ENCODE data around the gene RIC8B. TPM values are rescaled to one million over a fixed set of nuclear protein-coding genes. Genes with fewer than 3 reads are reported as not detected.
A peak's percentile ranks its signal among the peaks of the same experiment; 100 is the strongest.

RIC8B gene
- total and polyA plus RNA-seq, 4 donors, result 5.8 to 21.4 (median 12.1) TPM

DNA sequence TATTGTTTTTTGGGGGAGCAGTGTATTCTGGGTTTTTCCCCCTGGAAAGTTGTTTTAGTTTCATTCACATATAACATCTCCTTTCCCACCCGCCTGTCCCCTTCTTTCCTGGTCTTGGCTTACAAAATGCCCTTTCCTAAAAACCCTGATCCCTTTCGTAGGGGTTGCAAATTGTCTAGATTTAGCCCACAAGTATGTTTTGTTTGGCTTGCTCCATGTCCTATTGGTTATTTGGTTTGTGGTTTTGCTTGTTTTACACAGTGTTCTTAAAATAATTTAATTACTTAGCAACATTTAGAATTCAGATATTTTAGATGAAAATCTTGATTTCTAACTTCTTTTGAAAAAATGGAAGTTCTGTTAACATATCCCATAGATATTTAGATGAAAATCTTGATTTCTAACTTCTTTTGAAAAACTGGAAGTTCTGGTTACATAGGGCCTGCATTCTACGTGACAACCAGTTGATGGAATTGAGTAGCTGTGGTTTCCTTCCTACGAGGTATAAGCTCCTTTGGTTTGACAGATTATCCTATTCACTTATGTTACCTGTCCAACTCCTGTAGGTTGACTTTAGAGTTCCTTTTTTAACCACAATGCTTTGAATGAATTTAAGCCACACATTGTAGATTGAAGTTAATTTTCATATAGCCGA lies 92.1 kb downstream of the RIC8B start:
- 53 to 56% methylated on average over 5 of the region's 5 CpGs for WGBS, 2 donors
- H3K36me3 ChIP-seq (ENCODE audit: control insufficient read depth in 1 of 2, insufficient read depth in 2 of 2, low read length in 1 of 2), result peaks cover 0 to under 1% of the 10 kb centered on the region in 2 donors
- peaks cover 0 to 3% of the 10 kb centered on the region in 2 donors for H3K4me1 ChIP-seq (ENCODE audit: control insufficient read depth in 1 of 2, insufficient read depth in 2 of 2, low read length in 2 of 2)
- H3K27me3 ChIP-seq (ENCODE audit: control insufficient read depth in 1 of 2, insufficient read depth in 2 of 2, low read length in 1 of 2), result no peaks in the 10 kb centered on the region
- no peak for DNase-seq
- H3K27ac ChIP-seq (ENCODE audit: low read depth in 1 of 2, low read length in 2 of 2), result no peak overlapping the region
- H3K4me3 ChIP-seq (ENCODE audit: low read length in 2 of 2), result no peak overlapping the region
- no peak for ATAC-seq (ENCODE audit: low FRiP score)
- intact Hi-C loops (cut with DNase I), result no loop called here
- no peaks in the 10 kb centered on the region for H3K9me3 ChIP-seq (ENCODE audit: control insufficient read depth, low read length)

DNA sequence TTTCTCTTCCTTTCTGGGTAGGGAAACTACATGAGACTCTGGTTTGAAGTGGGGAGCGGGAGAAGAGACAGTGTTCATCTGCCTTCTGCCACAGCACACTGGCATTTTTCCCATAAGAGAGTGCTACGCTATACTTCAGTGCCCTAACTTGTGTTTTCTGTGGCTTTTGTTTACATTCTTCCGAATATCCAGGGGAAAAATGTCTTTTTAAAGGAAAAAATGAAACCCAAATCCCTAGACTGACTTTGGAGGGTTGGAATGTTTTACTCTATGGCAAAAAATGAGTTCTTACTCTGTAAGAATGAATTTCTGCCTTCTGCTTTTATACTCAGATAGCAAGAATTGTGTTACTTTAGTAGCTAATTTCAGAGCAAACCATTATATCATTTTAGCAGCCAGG lies 93.2 kb downstream of the RIC8B start:
- DNase-seq (no peak), ATAC-seq (ENCODE audit: low FRiP score) (no peak)
- 48 to 52% methylated on average over 3 of the region's 3 CpGs for WGBS, 2 donors
- no peak overlapping the region for H3K4me3 ChIP-seq (ENCODE audit: low read length in 2 of 2)
- H3K36me3 ChIP-seq (ENCODE audit: control insufficient read depth in 1 of 2, insufficient read depth in 2 of 2, low read length in 1 of 2), result peaks cover 0 to 3% of the 10 kb centered on the region in 2 donors
- no peak overlapping the region for H3K27ac ChIP-seq (ENCODE audit: low read depth in 1 of 2, low read length in 2 of 2)
- no peaks in the 10 kb centered on the region for H3K9me3 ChIP-seq (ENCODE audit: control insufficient read depth, low read length)
- peaks cover 0 to 3% of the 10 kb centered on the region in 2 donors for H3K4me1 ChIP-seq (ENCODE audit: control insufficient read depth in 1 of 2, insufficient read depth in 2 of 2, low read length in 2 of 2)
- H3K27me3 ChIP-seq (ENCODE audit: control insufficient read depth in 1 of 2, insufficient read depth in 2 of 2, low read length in 1 of 2), result no peaks in the 10 kb centered on the region
- intact Hi-C loops (cut with DNase I), result no loop called here

DNA sequence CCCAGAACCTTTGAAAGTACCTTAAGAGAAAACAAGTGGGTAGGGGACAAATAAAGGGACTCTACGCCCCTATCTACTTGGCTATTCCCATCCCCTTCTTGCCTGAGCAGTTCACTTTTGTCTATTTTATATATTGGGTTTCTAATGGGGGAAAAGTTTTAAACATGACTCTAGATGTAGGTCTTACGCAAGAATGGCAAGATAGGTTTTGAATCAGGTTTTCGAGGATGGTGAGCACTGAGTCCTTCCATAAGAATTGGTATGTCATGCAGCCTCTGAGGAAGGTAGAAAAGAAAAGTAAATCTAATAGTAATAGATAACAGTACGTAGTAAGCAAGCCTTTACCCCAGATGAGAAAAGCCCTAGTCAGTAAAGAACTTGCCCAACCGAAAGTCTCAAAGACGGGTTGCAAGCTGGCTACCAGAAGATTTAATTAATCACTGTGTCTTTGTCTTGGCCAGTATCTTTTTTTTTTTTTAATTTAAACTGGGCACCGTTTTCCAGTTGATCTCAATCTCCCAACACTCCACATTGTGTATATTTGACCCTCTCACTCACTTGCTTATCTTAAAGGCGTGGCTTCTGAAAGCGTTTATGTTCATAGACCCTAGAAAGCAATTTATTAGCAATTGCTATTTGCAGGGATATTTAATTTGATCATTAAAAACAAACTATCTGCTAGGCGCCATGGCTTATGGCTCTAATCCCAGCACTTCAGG lies 94.7 kb downstream of the RIC8B start:
- H3K27ac ChIP-seq (ENCODE audit: low read depth in 1 of 2, low read length in 2 of 2), result no peak overlapping the region
- no peaks in the 10 kb centered on the region for H3K27me3 ChIP-seq (ENCODE audit: control insufficient read depth in 1 of 2, insufficient read depth in 2 of 2, low read length in 1 of 2)
- ATAC-seq (ENCODE audit: low FRiP score) (no peak), DNase-seq (no peak)
- H3K9me3 ChIP-seq (ENCODE audit: control insufficient read depth, low read length), result no peaks in the 10 kb centered on the region
- H3K4me3 ChIP-seq (ENCODE audit: low read length in 2 of 2), result no peak overlapping the region
- intact Hi-C loops (cut with DNase I), result no loop called here
- peaks cover 0 to 3% of the 10 kb centered on the region in 2 donors for H3K36me3 ChIP-seq (ENCODE audit: control insufficient read depth in 1 of 2, insufficient read depth in 2 of 2, low read length in 1 of 2)
- 77 to 81% methylated on average over 10 of the region's 10 CpGs for WGBS, 2 donors
- H3K4me1 ChIP-seq (ENCODE audit: control insufficient read depth in 1 of 2, insufficient read depth in 2 of 2, low read length in 2 of 2), result no peaks in the 10 kb centered on the region

DNA sequence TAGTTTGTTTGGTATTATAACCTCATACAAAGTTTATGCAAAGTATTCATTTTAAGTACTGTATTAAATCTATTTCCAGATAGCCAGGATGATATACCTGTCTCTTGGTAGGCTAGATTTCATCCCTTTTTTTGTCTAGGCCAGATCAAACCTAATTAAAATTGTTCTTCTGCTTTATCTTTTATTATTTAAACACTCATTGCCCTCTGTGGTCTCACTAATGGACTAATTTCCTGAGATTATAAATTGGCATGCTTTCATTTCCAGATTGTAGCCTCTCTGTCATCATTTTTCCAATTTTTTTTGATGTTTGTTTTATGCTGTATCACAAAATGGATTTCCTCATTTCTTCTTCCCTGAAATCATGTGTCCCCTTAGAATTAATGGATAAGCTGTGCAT lies 95.6 kb downstream of the RIC8B start:
- H3K4me1 ChIP-seq (ENCODE audit: control insufficient read depth in 1 of 2, insufficient read depth in 2 of 2, low read length in 2 of 2), result no peaks in the 10 kb centered on the region
- DNase-seq (no peak), ATAC-seq (ENCODE audit: low FRiP score) (no peak)
- no peak overlapping the region for H3K4me3 ChIP-seq (ENCODE audit: low read length in 2 of 2)
- intact Hi-C loops (cut with DNase I), result no loop called here
- peaks cover 0 to 3% of the 10 kb centered on the region in 2 donors for H3K36me3 ChIP-seq (ENCODE audit: control insufficient read depth in 1 of 2, insufficient read depth in 2 of 2, low read length in 1 of 2)
- no peaks in the 10 kb centered on the region for H3K27me3 ChIP-seq (ENCODE audit: control insufficient read depth in 1 of 2, insufficient read depth in 2 of 2, low read length in 1 of 2)
- no peaks in the 10 kb centered on the region for H3K9me3 ChIP-seq (ENCODE audit: control insufficient read depth, low read length)
- no peak overlapping the region for H3K27ac ChIP-seq (ENCODE audit: low read depth in 1 of 2, low read length in 2 of 2)

DNA sequence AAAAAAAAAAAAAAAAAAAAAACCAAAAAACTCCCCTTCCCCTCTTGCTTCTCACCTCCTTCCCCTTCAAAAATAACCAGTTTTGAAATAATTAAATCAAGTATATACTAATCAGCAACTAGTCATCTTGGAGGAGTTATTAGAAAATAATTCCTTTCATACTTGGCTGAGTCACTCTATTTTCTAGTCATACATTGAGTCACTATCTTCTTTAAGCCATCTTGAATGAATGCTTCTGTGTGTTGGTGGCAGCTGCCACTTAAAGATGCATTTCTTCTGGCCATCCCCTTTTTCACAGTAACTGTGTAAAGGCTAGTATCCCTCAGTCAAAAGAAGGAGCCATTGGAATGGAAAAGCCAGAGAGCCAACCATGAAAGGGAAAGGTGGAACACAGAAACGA lies 97.0 kb downstream of the RIC8B start:
- WGBS, 2 donors, result 88 to 95% methylated on average over 1 of the region's 1 CpG
- H3K27ac ChIP-seq (ENCODE audit: low read depth in 1 of 2, low read length in 2 of 2), result no peak overlapping the region
- ATAC-seq (ENCODE audit: low FRiP score) (no peak), DNase-seq (no peak)
- H3K4me1 ChIP-seq (ENCODE audit: control insufficient read depth in 1 of 2, insufficient read depth in 2 of 2, low read length in 2 of 2), result no peaks in the 10 kb centered on the region
- H3K27me3 ChIP-seq (ENCODE audit: control insufficient read depth in 1 of 2, insufficient read depth in 2 of 2, low read length in 1 of 2), result no peaks in the 10 kb centered on the region
- no peak overlapping the region for H3K4me3 ChIP-seq (ENCODE audit: low read length in 2 of 2)
- intact Hi-C loops (cut with DNase I), result no loop called here
- H3K36me3 ChIP-seq (ENCODE audit: control insufficient read depth in 1 of 2, insufficient read depth in 2 of 2, low read length in 1 of 2), result peaks cover 0 to 3% of the 10 kb centered on the region in 2 donors
- H3K9me3 ChIP-seq (ENCODE audit: control insufficient read depth, low read length), result no peaks in the 10 kb centered on the region

DNA sequence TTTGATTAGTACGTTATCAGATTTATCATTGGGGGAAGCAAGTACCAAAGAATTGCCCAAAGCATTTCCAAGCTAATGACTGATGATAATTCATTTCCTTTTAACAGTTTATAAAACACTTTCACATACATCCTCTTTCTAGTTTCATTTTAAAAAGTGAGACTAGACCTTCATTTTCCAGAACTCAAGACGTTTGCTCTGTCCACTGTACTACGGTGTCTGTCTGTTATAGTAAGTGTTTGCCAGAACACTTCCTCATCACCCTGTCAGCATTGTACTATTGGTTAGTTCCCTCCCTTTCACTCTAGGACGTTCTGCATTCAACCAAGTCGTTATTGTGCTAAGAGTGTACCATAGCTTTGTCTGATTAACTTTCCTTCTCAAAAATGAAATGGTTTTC lies 99.5 kb downstream of the RIC8B start:
- ATAC-seq (ENCODE audit: low FRiP score) (no peak), DNase-seq (no peak)
- no peak overlapping the region for H3K4me3 ChIP-seq (ENCODE audit: low read length in 2 of 2)
- no peaks in the 10 kb centered on the region for H3K27me3 ChIP-seq (ENCODE audit: control insufficient read depth in 1 of 2, insufficient read depth in 2 of 2, low read length in 1 of 2)
- 83% methylated on average over 5 of the region's 5 CpGs for WGBS, 2 donors
- peaks cover 0 to 3% of the 10 kb centered on the region in 2 donors for H3K36me3 ChIP-seq (ENCODE audit: control insufficient read depth in 1 of 2, insufficient read depth in 2 of 2, low read length in 1 of 2)
- no peak overlapping the region for H3K27ac ChIP-seq (ENCODE audit: low read depth in 1 of 2, low read length in 2 of 2)
- intact Hi-C loops (cut with DNase I), result no loop called here
- H3K9me3 ChIP-seq (ENCODE audit: control insufficient read depth, low read length), result no peaks in the 10 kb centered on the region
- no peaks in the 10 kb centered on the region for H3K4me1 ChIP-seq (ENCODE audit: control insufficient read depth in 1 of 2, insufficient read depth in 2 of 2, low read length in 2 of 2)

DNA sequence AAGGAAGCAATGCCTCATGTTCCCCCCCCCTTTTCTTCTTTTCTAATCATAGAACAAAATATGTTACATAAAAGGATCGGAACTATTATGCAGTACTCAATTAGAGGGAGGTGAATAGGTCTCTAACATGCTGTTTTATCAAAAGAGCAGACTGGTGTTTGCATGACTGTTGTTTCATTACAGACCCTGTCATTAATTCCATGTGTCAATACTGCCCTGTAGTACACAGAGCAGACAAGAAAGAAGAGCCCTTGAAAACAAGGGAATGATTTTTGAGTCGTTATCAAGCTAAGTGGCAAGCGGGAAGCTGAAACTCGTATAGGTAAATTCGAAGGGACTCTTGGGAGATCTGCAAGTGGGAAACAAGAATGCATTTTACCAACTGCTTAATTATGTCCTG lies 104.3 kb downstream of the RIC8B start:
- ATAC-seq (ENCODE audit: low FRiP score), result no peak
- Histone ChIP-seq H3K4me1 (ENCODE audit: control insufficient read depth in 1 of 2, insufficient read depth in 2 of 2, low read length in 2 of 2) (no peaks in the 10 kb centered on the region), H3K9me3 (ENCODE audit: control insufficient read depth, low read length) (no peaks in the 10 kb centered on the region), H3K27ac (ENCODE audit: low read depth in 1 of 2, low read length in 2 of 2) (no peak overlapping the region), H3K4me3 (ENCODE audit: low read length in 2 of 2) (no peak overlapping the region), H3K27me3 (ENCODE audit: control insufficient read depth in 1 of 2, insufficient read depth in 2 of 2, low read length in 1 of 2) (no peaks in the 10 kb centered on the region), H3K36me3 (ENCODE audit: control insufficient read depth in 1 of 2, insufficient read depth in 2 of 2, low read length in 1 of 2) (peaks cover under 1 to 6% of the 10 kb centered on the region in 2 donors)
- no peak for DNase-seq
- intact Hi-C loops (cut with DNase I), result no loop called here
- 89 to 91% methylated on average over 5 of the region's 5 CpGs for WGBS, 2 donors

DNA sequence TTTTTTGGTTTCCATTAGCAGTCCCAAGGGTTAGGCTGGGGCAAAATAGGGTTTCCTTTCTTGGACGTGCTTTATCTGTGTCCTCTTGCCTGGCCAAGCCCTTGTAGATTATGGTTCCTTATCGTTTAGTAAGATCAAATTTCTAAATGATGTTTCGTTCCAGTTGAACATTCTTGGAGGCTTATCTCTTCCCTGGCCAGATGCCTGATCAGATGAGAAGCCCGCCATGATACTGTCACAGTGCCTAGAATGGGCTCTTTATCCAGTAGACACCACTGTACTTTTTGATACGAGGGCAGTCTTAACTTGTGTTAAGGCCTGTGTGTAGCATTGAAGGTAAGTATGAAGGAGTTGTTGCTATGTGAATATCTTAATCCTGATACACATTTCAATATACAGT lies 105.1 kb downstream of the RIC8B start:
- Histone ChIP-seq H3K27me3 (ENCODE audit: control insufficient read depth in 1 of 2, insufficient read depth in 2 of 2, low read length in 1 of 2) (no peaks in the 10 kb centered on the region), H3K4me1 (ENCODE audit: control insufficient read depth in 1 of 2, insufficient read depth in 2 of 2, low read length in 2 of 2) (no peaks in the 10 kb centered on the region), H3K27ac (ENCODE audit: low read depth in 1 of 2, low read length in 2 of 2) (no peak overlapping the region), H3K9me3 (ENCODE audit: control insufficient read depth, low read length) (no peaks in the 10 kb centered on the region), H3K36me3 (ENCODE audit: control insufficient read depth in 1 of 2, insufficient read depth in 2 of 2, low read length in 1 of 2) (peaks cover 6 to 8% of the 10 kb centered on the region in 2 donors), H3K4me3 (ENCODE audit: low read length in 2 of 2) (no peak overlapping the region)
- intact Hi-C loops (cut with DNase I), result no loop called here
- peak; percentile 64 for ATAC-seq (ENCODE audit: low FRiP score)
- WGBS, 2 donors, result 12 to 28% methylated on average over 5 of the region's 5 CpGs
- no peak for DNase-seq

DNA sequence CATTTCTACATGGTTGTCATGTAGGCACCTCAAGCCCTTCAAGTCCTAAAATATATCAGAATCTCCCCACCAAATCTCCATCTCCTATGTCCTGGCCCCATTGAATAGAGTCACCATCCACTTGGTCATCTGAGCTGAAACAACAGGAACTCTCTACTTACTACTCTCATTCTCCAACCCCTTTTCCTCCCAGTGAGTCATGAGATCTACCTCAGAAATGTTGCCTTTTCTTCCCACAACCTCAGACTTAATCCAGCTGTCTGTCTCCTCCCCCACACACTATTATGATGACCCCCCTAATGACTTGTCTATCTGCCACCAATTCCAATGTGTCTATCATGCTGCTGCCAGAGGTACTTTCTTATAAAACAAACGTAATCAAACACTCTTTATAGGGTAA lies 108.9 kb downstream of the RIC8B start:
- WGBS, 2 donors, result 87 to 94% methylated on average over 1 of the region's 1 CpG
- no peak for ATAC-seq (ENCODE audit: low FRiP score)
- Histone ChIP-seq H3K27ac (ENCODE audit: low read depth in 1 of 2, low read length in 2 of 2) (no peak overlapping the region), H3K4me1 (ENCODE audit: control insufficient read depth in 1 of 2, insufficient read depth in 2 of 2, low read length in 2 of 2) (no peaks in the 10 kb centered on the region), H3K9me3 (ENCODE audit: control insufficient read depth, low read length) (no peaks in the 10 kb centered on the region), H3K27me3 (ENCODE audit: control insufficient read depth in 1 of 2, insufficient read depth in 2 of 2, low read length in 1 of 2) (no peaks in the 10 kb centered on the region), H3K4me3 (ENCODE audit: low read length in 2 of 2) (no peak overlapping the region), H3K36me3 (ENCODE audit: control insufficient read depth in 1 of 2, insufficient read depth in 2 of 2, low read length in 1 of 2) (peaks cover 6 to 10% of the 10 kb centered on the region in 2 donors)
- intact Hi-C loops (cut with DNase I), result no loop called here
- no peak for DNase-seq
